Stomach smooth muscle (tissue), 2 donors: ENCODE results near the gene A4GNT.

Source experiments
- H3K27ac ChIP-seq: one replicate; pipeline ENCODE4 v1.7.0; 2013; ENCODE audit warnings: mild to moderate bottlenecking, low read length, inconsistent platforms
- H3K27me3 ChIP-seq, 2 donors: one replicate each; pipeline ENCODE4 v1.7.0; 2013; ENCODE audit warnings: low read length in 2 of 2; ENCODE audit not compliant: insufficient read depth in 2 of 2, control insufficient read depth in 1 of 2
- H3K36me3 ChIP-seq, 2 donors: one replicate each; pipeline ENCODE4 v1.7.0; 2013; ENCODE audit warnings: low read length in 2 of 2; ENCODE audit not compliant: control insufficient read depth in 2 of 2, insufficient read depth in 2 of 2
- H3K4me1 ChIP-seq: one replicate; pipeline ENCODE4 v1.7.0; 2013; ENCODE audit warnings: low read length; ENCODE audit not compliant: control insufficient read depth, insufficient read depth
- H3K4me3 ChIP-seq, 2 donors: one replicate each; pipeline ENCODE4 v1.7.0; 2013; ENCODE audit warnings: low read length in 2 of 2
- H3K9ac ChIP-seq, 2 donors: one replicate each; pipeline ENCODE4 v1.7.0; 2013; ENCODE audit warnings: low read length in 2 of 2, mild to moderate bottlenecking in 1 of 2
- H3K9me3 ChIP-seq, 2 donors: one replicate each; pipeline ENCODE4 v1.7.0; 2013; ENCODE audit warnings: low read length in 2 of 2; ENCODE audit not compliant: control insufficient read depth in 2 of 2
- donor health status: healthy.
- donor health status: Pancreatic carcinoma.

The A4GNT gene

DNA sequence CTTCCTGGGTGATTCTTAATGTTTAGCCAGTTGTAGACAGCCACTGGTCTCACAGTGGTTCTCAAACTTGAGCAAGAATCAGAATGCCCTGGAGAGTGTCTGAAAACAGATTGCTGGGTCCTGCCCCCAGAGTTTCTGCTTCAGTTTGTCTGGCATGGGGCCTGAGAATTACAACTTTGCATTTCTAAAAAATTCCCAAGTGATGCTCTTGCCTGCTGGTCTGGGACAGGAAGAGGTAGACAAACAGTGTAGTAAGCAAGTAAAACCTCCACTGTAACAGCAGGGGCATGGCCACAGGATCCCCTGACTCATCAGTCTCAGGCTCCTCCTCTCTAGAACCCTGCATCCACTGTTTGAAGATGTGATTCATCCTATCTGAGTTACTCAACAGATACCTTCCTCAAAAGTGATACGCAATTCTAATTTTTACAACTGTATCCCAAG is 53.3 kb downstream of the A4GNT start:
- Histone ChIP-seq H3K4me3 (no peak overlapping the region), H3K27ac (no peak overlapping the region), H3K27me3 (no peaks in the 10 kb centered on the region), H3K36me3 (peaks cover 39 to 48% of the 10 kb centered on the region in 2 donors), H3K9ac (peak overlapping the region in 1 of 2 donors; percentile 42), H3K4me1 (peaks cover 2% of the 10 kb centered on the region), H3K9me3 (no peaks in the 10 kb centered on the region)

DNA sequence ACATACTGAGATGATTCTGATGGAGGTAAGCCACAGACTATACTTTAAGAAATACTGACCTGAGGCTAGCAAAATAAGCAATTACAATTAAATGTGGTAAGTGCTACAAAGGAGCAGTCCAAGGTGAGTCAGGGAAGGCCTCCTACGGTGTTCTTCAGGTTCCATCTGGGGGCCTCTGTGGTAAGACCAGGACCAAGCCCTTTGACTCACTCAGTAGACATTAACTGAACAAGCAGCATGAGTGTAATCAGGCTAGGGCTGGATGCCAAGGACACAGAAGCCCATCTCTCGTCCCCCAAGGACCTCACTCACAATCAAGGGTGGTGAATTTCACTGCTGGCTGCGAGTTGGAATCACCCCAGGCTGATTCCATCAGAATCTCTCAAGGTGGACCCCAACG is 54.1 kb downstream of the A4GNT start:
- Histone ChIP-seq H3K27ac (no peak overlapping the region), H3K27me3 (no peaks in the 10 kb centered on the region), H3K36me3 (peaks cover 32 to 42% of the 10 kb centered on the region in 2 donors), H3K4me1 (peaks cover under 1% of the 10 kb centered on the region), H3K9me3 (no peaks in the 10 kb centered on the region), H3K9ac (no peak overlapping the region), H3K4me3 (no peak overlapping the region)
